SK-N-SH (cell line): ENCODE data around the gene TMPRSS11B. TPM values are rescaled to one million over a fixed set of nuclear protein-coding genes. Genes with fewer than 3 reads are reported as not detected.

Experiments used
- CTCF ChIA-PET: fragments of 300-600, 350-600 bp; formaldehyde crosslinking; extraction: SDS; loops from one replicate; lab custom pipeline; 2021; lab: Yijun Ruan, JAX
- POLR2A ChIA-PET: fragments of 350-600 bp; sonication (Branson Sonifier 250); formaldehyde crosslinking; extraction: SDS; loops from one replicate; lab custom pipeline; 2020; ENCODE audit warnings: antibody characterized with exemption, inconsistent platforms; lab: Yijun Ruan, JAX
- DNase-seq: peaks from one replicate; pipeline ENCODE4 v3.0.0; 2012
- H2AFZ ChIP-seq: fragments of 200-600 bp; sonication (generic); 2 replicates; pipeline ENCODE4 v1.8.1; 2016; ENCODE audit warnings: antibody characterized with exemption, mild to moderate bottlenecking, low read depth
- H3F3A ChIP-seq: fragments of 200-600 bp; sonication (generic); replicated peaks from 2 replicates; pipeline ENCODE3; 2016; ENCODE audit warnings: antibody characterized with exemption, mild to moderate bottlenecking; ENCODE audit not compliant: insufficient read depth
- H3K27ac ChIP-seq, 2 experiments: fragments of 200-500 bp in 1 of 2; fragments of 200-600 bp in 1 of 2; sonication (Bioruptor generic) in 1 of 2; sonication (generic), shearing (Covaris generic) in 1 of 2; 2 replicates each; pipeline versions ENCODE4 v1.5.1 to v1.6.1; 2014 to 2016; ENCODE audit warnings: low read depth in 2 of 2, inconsistent platforms in 1 of 2, low read length in 1 of 2, mild to moderate bottlenecking in 1 of 2, mixed read lengths in 1 of 2
- H3K27me3 ChIP-seq: fragments of 200-600 bp; sonication (generic), shearing (Covaris generic); 2 replicates; pipeline ENCODE4 v1.6.1; 2016; ENCODE audit warnings: mixed run types; ENCODE audit not compliant: insufficient read depth
- H3K36me3 ChIP-seq, 2 experiments: fragments of 200-500 bp in 1 of 2; fragments of 200-600 bp in 1 of 2; sonication (Bioruptor generic) in 1 of 2; sonication (generic) in 1 of 2; replicated peaks in 1 of 2; 2 replicates each; pipeline versions ENCODE3 to v1.5.1; 2014 to 2016; ENCODE audit warnings: low read length in 1 of 2, mild to moderate bottlenecking in 1 of 2; ENCODE audit not compliant: insufficient read depth in 2 of 2, control insufficient read depth in 1 of 2
- H3K4me1 ChIP-seq, 2 experiments: fragments of 200-500 bp in 1 of 2; fragments of 200-600 bp in 1 of 2; sonication (Bioruptor generic) in 1 of 2; sonication (generic), shearing (Covaris generic) in 1 of 2; 2 replicates each; pipeline versions ENCODE4 v1.5.1 to v1.6.1; 2014 to 2016; ENCODE audit warnings: low read depth in 1 of 2, low read length in 1 of 2, mixed run types in 1 of 2; ENCODE audit not compliant: insufficient read depth in 2 of 2, control insufficient read depth in 1 of 2
- H3K4me2 ChIP-seq: fragments of 200-600 bp; sonication (generic), shearing (Covaris generic); 2 replicates; pipeline ENCODE4 v1.6.1; 2017; ENCODE audit warnings: mixed run types
- H3K4me3 ChIP-seq, 2 experiments: fragments of 200-500 bp in 1 of 2; fragments of 200-600 bp in 1 of 2; sonication (Bioruptor generic) in 1 of 2; sonication (generic), shearing (Covaris generic) in 1 of 2; 2 replicates each; pipeline versions ENCODE4 v1.5.1 to v1.8.1; 2014 to 2016; ENCODE audit warnings: low read depth in 2 of 2, inconsistent platforms in 1 of 2, low read length in 1 of 2, mild to moderate bottlenecking in 1 of 2, mixed read lengths in 1 of 2, moderate library complexity in 1 of 2
- H3K79me2 ChIP-seq: fragments of 200-600 bp; sonication (generic); 2 replicates; pipeline ENCODE4 v1.8.1; 2017; ENCODE audit warnings: mild to moderate bottlenecking; ENCODE audit not compliant: insufficient read depth
- H3K9ac ChIP-seq: fragments of 200-600 bp; sonication (generic); 2 replicates; pipeline ENCODE4 v1.6.1; 2017; ENCODE audit warnings: mixed run types
- H3K9me2 ChIP-seq: fragments of 200-600 bp; sonication (generic); 2 replicates; pipeline ENCODE4 v1.6.1; 2017; ENCODE audit warnings: mixed run types
- H3K9me3 ChIP-seq: fragments of 200-600 bp; sonication (generic); 2 replicates; pipeline ENCODE4 v1.6.1; 2017; ENCODE audit warnings: mixed run types, mild to moderate bottlenecking, moderate library complexity
- H4K20me1 ChIP-seq: fragments of 200-600 bp; sonication (generic); 2 replicates; pipeline ENCODE4 v1.6.1; 2017; ENCODE audit warnings: mild to moderate bottlenecking, mixed run types; ENCODE audit not compliant: insufficient read depth
- CHD2 ChIP-seq: fragments of 150-350 bp; IDR thresholded peaks from 2 replicates; pipeline ENCODE4 v1.6.1; 2018; ENCODE audit warnings: low read length; ENCODE audit not compliant: partially characterized antibody
- ELF1 ChIP-seq: IDR thresholded peaks from 2 replicates; pipeline ENCODE4 v1.4.0; 2012
- FOSL2 ChIP-seq: IDR thresholded peaks from 2 replicates; pipeline ENCODE4 v1.4.0; 2012; ENCODE audit warnings: low read depth, mild to moderate bottlenecking, moderate library complexity, borderline replicate concordance
- FOXM1 ChIP-seq: IDR thresholded peaks from 2 replicates; pipeline ENCODE4 v1.4.0; 2012; ENCODE audit warnings: low read depth, mild to moderate bottlenecking
- GABPA ChIP-seq: IDR thresholded peaks from 2 replicates; pipeline ENCODE4 v1.4.0; 2012; ENCODE audit warnings: low read depth, mild to moderate bottlenecking
- IRF3 ChIP-seq: fragments of 150-350 bp; IDR thresholded peaks from 2 replicates; pipeline ENCODE4 v1.6.1; 2016; ENCODE audit warnings: mild to moderate bottlenecking, low read depth, low read length
- JUND ChIP-seq: IDR thresholded peaks from 2 replicates; pipeline ENCODE4 v1.4.0; 2012
- MXI1 ChIP-seq: IDR thresholded peaks from 2 replicates; pipeline ENCODE4 v1.6.1; 2012; ENCODE audit warnings: mild to moderate bottlenecking, low read depth, low read length, improper control_type of control experiment
- NRF1 ChIP-seq: IDR thresholded peaks from 2 replicates; pipeline ENCODE4 v1.6.1; 2012; ENCODE audit warnings: low read depth, mild to moderate bottlenecking, low read length
- RFX5 ChIP-seq: IDR thresholded peaks from 2 replicates; pipeline ENCODE4 v1.6.1; 2012; ENCODE audit warnings: mild to moderate bottlenecking, improper control_type of control experiment, low read length
- RXRA ChIP-seq: IDR thresholded peaks from 2 replicates; pipeline ENCODE4 v1.4.0; 2012; ENCODE audit warnings: low read depth, mild to moderate bottlenecking, borderline replicate concordance
- SIN3A ChIP-seq: IDR thresholded peaks from 2 replicates; pipeline ENCODE4 v1.6.1; 2012; ENCODE audit warnings: low read depth, mild to moderate bottlenecking, low read length, moderate library complexity, borderline replicate concordance
- TEAD4 ChIP-seq: IDR thresholded peaks from 2 replicates; pipeline ENCODE4 v1.4.0; 2012; ENCODE audit warnings: mild to moderate bottlenecking, borderline replicate concordance; ENCODE audit not compliant: insufficient read depth
- WGBS: methylation state at CpG from one replicate; pipeline ENCODE4 v1.1.6; 2017; ENCODE audit warnings: low lambda C conversion rate; 5-methylcytosine and 5-hydroxymethylcytosine counted together
- polyA plus RNA-seq, 3 experiments: library from polyadenylated mRNA; depleted of rRNA; stranded (reverse); fragments of >200 nt; gene quantifications; 2 replicates each; pipeline ENCODE4 v1.2.3, GENCODE V29; 2012
- TF ChIP-seq, protein P1 (sequence below): IDR thresholded peaks from 2 replicates; pipeline ENCODE4 v1.6.1; 2012; ENCODE audit warnings: mild to moderate bottlenecking, low read depth, low read length, moderate library complexity
- TF ChIP-seq, protein P2 (sequence below): IDR thresholded peaks from 2 replicates; pipeline ENCODE4 v1.4.0; 2012; ENCODE audit warnings: low read depth

The TMPRSS11B gene
- polyA plus RNA-seq, 1 of the 3 experiments (the other 2 are of a cell fraction) = not detected

DNA sequence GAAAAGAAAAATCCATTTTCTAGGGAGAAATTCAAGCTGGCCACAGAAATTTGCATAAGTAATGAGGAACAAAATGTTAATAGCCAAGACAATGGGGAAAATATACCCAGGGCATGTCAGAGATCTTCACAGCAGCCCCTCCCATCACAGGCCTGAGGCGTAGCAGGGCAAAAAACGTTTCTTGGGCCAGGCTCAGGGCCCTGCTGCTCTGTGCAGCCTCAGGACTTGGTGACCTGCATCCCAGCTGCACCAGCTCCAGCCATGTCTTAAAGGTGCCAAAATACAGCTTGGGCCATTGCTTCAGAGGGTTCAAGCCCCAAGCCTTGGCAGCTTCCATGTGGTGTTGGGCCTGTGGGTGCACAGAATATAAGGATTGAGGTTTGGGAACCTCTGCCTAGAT, 32.1 kb upstream of the TMPRSS11B start (continued):
- TF ChIP-seq FOXM1 (no peak), JUND (no peak), ELF1 (no peak), RFX5 (no peak), MXI1 (no peak)

DNA sequence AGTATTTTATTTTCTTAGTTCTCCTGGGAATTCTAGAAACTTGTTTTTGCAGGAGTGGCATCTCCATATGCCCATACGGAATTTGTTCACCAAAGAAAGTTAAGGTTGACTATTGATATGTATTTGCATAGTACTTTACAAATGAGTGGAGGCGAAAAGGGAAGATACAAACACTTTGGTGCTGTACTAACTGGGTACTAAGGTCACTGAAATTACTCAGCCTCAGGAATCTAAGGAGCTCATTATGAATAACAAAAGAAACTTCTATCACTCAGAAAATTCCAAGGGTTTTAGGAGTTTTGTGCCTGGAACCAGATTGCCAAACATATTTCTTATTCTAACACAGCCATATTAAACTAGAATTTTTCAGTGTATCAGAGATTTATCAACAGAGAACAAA, 27.4 kb upstream of the TMPRSS11B start:
- H3K27me3 ChIP-seq = no peaks in the 10 kb centered on the region; the same call in 1 of the 2 replicates
- no peak overlapping the region for H3K4me2 ChIP-seq
- no peak for DNase-seq
- H4K20me1 ChIP-seq = no peaks in the 10 kb centered on the region
- H3K9me2 ChIP-seq = no peaks in the 10 kb centered on the region
- H3F3A ChIP-seq = no peaks in the 10 kb centered on the region
- no peak overlapping the region for H3K27ac ChIP-seq
- H3K79me2 ChIP-seq = no peaks in the 10 kb centered on the region
- no peaks in the 10 kb centered on the region for H3K9me3 ChIP-seq
- WGBS = 15% methylated on average over 2 of the region's 2 CpGs
- no peak overlapping the region for H3K9ac ChIP-seq
- TF ChIP-seq IRF3 = no peak
- TF ChIP-seq, protein P1, sequence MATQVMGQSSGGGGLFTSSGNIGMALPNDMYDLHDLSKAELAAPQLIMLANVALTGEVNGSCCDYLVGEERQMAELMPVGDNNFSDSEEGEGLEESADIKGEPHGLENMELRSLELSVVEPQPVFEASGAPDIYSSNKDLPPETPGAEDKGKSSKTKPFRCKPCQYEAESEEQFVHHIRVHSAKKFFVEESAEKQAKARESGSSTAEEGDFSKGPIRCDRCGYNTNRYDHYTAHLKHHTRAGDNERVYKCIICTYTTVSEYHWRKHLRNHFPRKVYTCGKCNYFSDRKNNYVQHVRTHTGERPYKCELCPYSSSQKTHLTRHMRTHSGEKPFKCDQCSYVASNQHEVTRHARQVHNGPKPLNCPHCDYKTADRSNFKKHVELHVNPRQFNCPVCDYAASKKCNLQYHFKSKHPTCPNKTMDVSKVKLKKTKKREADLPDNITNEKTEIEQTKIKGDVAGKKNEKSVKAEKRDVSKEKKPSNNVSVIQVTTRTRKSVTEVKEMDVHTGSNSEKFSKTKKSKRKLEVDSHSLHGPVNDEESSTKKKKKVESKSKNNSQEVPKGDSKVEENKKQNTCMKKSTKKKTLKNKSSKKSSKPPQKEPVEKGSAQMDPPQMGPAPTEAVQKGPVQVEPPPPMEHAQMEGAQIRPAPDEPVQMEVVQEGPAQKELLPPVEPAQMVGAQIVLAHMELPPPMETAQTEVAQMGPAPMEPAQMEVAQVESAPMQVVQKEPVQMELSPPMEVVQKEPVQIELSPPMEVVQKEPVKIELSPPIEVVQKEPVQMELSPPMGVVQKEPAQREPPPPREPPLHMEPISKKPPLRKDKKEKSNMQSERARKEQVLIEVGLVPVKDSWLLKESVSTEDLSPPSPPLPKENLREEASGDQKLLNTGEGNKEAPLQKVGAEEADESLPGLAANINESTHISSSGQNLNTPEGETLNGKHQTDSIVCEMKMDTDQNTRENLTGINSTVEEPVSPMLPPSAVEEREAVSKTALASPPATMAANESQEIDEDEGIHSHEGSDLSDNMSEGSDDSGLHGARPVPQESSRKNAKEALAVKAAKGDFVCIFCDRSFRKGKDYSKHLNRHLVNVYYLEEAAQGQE = no peak
- TF ChIP-seq TEAD4 = no peak
- no peak for TF ChIP-seq SIN3A
- no peak for TF ChIP-seq CHD2
- TF ChIP-seq FOSL2 = no peak
- TF ChIP-seq GABPA = no peak
- TF ChIP-seq NRF1 = no peak
- no peak for TF ChIP-seq RXRA
- TF ChIP-seq, protein P2, sequence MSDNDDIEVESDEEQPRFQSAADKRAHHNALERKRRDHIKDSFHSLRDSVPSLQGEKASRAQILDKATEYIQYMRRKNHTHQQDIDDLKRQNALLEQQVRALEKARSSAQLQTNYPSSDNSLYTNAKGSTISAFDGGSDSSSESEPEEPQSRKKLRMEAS = no peak
- no peaks in the 10 kb centered on the region for H3K4me1 ChIP-seq
- ChIA-PET POLR2A (no interaction called here), CTCF (interaction anchor here (1.5 to 2.5 kb wide), 7 partner anchors 9 to 127 kb away, joined by 4 to 90 read pairs (median 6); no protein-coding TSS in a partner anchor)
- H3K4me3 ChIP-seq = no peak overlapping the region
- H3K36me3 ChIP-seq = no peaks in the 10 kb centered on the region
- H2AFZ ChIP-seq = no peak overlapping the region
